Urothelium cell line (cell line): ENCODE data around the gene HHIPL1.

Experiments
- DNase-seq: peaks from one replicate; pipeline ENCODE4 v3.0.0; 2011; ENCODE audit warnings: low spot score, mixed read lengths
- FAIRE-seq: peaks from 2 replicates; lab custom pipeline; 2011; peaks lifted over from hg19 to GRCh38; lab: Jason Lieb, UNC

HHIPL1 gene

DNA sequence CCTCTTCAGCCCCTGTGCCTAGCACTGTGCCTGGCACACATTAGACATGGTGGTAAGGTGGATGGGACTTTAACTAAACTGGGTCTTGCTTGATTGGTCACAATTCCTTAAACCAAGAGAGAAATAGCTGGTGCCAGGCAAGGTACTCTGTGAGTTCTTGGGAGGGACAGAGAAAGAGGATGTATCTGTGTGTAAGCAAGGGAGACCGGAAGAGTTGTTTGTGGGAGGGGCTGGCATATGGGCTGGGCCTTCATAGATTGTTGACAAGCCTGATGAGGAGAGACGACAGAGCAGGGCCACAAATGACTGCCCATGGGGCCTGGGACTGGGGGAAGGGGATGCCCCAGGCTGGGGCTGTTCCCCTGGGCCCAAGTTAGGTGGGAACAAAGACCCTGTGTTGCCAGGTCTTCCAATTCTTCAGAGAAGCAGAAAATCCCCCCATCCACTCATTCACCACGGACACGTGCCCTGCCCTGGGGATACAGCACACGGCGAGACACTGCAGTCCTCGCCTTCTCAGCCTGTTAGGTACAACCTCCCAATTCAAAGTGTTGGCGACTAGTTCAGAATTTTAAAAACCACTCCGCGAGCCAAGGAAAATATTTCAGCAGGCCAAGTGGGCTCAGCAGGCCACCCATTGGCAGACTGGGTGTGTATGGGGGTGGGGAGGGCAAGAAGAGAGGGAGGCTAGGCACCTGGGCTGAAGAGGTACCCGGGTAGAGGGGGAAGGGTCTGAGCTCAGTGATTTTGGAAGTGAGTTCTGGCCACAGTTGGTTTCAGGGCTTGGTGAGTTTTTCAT is 27.8 kb downstream of the HHIPL1 start:
- DNase-seq: no peak
- FAIRE-seq: no peak

DNA sequence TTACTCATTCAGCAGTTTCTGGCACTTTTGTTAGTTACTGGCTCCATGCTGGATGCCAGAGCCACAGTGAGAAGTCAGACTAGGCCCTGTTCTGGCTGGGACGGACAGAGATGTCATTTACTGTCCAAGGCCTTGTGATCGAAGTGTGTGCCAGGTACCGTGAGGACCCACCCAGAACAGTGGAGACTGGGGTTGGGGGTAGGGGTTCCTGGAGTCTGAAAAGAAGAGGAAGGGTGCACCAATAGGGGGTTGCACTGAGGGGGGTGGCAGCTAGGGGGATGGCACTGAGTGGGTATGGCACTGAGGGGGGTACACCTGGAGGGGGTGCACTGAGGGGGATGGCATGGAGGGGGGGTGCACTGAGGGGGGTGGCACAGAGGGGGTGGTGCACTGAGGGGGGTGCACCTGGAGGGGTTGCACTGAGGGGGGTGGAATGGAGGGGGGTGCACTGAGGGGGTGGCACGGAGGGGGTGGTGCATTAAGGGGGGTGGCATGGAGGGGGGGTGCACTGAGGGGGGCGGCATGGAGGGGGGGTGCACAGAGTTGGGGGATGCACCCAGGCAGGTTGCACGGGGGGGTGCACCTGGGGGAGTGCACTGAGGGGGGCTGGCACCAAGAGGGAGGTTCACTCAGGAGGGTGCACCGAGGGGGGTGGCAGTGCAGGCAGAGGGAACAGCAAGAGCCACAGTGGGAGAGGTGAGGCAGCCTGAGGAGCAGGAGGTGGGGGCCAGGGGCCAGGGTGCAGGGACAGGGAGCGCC is 28.6 kb downstream of the HHIPL1 start:
- FAIRE-seq (no peak), DNase-seq (no peak)

DNA sequence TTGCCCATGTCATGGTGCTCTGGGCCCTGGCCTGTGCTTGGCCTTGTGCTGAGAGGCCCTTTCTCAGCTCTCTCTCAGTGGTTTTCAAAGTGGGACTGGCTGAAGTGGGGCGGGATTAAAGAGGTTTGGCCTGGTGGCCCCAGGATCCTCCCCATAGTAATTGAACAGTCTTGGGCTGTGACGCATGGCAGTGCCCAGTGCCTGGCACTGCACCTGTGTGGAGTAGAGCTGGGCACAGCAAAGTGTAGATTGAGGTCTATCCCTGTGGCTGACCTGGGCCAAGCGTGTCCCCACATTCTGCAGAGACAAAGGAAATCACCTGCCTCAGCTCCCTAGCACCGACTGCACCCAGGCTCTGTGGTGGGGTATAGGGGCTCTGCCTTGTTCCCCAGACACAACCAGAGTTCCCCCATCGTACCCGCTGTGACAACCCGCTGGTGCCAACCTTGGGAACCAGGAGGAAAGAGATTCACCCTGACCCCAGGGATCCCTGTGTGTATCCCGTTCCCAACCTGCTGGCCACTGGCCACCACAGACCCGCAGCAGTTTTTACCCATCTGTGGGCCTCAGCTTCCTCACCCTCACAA is 29.2 kb downstream of the HHIPL1 start:
- no peak for DNase-seq
- no peak for FAIRE-seq

DNA sequence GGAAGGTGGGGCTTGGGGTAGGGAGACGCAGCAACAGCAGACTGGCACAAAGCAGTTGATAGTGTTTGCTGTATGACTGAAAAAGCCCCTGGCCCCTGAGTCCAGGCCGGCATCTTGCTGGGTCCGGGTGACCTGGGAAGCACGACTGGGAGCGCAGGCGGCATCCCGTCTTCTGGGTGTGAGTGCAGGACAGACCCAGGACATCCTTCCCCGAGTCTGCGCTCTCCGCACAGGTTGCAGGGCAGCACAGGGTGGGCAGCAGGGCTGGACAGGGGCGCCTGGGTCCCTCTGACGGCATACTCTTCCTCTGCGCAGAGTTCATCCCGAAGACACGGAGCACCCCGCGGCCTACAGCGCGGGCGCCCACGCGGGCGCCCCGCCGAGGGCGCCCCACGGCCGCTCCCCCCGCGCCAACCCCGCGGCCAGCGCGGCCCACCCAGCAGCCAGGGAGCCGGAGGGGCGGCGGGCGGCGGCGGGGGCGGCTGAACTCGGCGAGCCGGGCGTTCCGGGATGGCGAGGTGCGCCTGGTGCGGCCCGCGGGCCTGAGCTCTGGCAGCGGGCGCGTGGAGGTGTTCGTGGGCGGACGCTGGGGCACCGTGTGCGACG is 29.9 kb downstream of the HHIPL1 start:
- no peak for DNase-seq
- no peak for FAIRE-seq

DNA sequence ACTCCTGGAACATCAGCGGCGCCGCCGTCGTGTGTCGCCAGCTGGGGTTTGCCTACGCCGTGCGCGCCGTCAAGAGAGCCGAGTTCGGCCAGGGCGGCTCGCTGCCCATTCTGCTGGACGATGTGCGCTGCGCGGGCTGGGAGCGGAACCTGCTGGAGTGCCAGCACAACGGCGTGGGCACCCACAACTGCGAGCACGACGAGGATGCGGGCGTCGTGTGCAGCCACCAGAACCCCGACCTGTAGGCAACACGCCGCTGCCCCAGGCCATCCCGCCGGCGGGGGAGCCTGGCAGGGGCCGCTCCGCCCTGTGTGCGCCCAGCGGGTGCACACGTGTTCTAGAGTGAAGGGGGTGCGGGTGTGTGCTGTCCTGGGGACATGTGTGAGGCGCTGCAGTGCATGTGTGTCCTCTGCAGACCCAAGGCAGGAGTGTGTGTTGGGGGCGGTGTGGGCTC is 30.5 kb downstream of the HHIPL1 start:
- DNase-seq (no peak), FAIRE-seq (no peak)

DNA sequence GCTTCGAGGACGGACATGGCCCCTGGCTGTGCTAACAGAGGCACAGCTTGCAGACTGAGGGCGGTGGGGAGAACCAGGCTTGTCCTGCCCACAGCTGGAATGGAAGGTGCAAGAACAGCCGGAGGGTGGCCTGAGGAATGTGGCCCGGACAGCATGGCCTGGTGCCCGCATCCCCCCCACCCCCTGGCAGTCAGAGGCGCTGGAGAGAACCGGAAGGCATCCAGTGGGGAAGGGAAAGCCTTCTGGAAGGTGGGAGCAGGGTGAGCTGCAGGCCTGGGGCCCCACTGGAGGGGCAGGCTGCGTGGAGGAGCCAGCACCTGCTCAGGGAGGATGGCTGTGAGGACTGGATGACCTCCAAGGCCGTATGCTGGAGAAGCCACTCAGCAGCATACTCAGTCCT is 31.0 kb downstream of the HHIPL1 start:
- FAIRE-seq: no peak
- no peak for DNase-seq

DNA sequence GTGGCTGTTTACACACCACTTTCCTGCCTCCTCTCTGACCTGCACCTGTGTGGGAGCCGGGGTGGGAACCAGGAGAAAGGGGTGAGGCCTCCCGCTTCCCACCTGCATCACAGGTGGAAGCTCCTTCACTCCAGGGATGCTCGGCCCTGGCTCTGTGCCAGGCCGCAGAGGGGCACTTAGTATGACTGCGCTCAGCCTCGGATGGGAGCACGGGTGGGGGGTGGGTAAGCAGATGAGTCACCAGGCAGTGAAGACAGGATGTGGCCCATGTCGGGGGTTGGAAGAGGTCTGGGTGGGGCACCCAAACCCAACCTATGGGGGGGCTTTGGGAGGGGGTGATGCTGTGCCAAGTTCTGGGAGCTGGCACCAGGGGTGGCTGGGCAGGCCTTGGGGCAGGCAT is 31.7 kb downstream of the HHIPL1 start:
- FAIRE-seq: no peak
- peak; percentile 64 for DNase-seq

DNA sequence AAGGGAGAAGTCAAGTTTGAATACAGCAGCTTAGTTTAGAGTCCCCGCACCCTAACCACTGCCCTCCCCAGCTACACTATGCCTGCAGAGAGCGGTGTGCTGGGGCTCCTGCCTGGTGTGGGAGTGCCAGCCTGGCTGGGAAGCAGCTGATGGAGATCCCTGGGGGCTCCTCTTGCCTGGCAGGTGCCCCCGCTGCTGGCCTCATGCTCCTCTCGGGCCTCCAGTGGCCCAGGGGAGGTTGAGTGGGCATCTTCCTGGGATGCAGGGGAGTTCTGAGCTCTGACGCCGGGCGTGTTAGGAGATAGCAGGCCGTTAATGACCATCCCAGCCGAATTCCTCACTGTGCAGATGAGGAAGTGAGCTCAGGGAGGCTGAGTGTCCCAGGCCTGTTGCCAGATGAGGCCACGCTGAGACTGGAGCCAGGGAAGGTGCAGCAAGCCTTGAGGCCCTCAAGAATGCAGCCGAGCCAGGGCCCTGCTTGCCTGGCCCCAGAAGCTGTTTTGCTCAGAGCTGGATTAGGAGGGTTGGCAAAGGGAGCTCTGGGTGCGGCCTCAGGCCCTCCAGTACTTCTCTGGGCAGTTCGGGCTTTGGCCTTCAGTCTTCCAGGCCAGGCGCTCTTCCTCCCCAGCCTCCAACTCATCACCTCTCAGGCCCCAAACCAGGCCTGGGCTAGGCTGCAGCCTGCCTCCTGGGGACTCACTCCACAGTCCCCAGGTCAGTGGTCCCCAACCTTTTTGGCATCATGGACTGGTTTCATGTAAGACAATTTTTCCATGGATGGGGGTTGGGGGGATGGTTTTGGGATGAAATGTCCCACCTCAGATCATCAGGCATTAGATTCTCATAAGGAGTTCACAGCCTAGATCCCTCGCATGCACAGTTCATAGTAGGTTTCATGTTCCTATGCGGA is 32.6 kb downstream of the HHIPL1 start:
- DNase-seq (peak; percentile 57), FAIRE-seq (no peak)

DNA sequence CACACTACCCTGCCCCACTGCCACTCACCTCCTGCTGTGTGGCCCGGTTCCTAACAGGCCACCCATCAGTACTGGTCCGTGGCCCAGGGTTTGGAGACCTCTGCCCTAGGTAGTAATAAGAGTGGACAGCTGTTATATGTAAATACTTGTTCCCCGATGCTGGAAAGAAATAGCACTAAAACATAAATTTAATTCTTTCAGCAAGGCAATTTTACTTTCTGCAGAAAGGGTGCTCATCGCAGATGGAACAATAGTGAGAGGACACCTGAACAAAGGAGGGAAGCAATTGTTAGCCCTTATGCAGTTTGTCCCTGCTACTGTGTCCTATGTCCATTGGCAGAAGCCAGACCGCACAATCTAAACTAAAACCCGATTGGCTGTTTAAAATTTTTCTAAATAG is 33.3 kb downstream of the HHIPL1 start:
- FAIRE-seq: no peak
- no peak for DNase-seq

DNA sequence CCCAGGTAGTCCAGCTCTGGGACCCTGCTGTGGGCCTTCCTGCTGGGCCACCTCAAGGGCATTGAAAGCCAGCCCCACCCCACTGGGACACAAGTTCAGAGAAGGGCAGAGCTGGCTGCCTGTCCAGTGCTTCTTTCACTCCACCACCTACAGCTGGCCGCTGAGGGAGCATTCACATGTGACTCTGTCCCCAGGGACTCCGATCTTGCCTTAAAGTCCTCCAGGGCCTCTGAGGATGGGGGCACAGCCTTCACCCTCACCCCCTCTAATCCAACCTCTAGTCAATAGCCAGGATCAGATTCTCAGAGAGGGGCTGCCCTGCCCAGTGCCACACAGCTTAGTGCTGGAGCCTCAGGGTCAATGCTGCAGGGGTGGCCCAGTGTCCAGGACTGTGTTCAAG is 34.2 kb downstream of the HHIPL1 start:
- no peak for DNase-seq

DNA sequence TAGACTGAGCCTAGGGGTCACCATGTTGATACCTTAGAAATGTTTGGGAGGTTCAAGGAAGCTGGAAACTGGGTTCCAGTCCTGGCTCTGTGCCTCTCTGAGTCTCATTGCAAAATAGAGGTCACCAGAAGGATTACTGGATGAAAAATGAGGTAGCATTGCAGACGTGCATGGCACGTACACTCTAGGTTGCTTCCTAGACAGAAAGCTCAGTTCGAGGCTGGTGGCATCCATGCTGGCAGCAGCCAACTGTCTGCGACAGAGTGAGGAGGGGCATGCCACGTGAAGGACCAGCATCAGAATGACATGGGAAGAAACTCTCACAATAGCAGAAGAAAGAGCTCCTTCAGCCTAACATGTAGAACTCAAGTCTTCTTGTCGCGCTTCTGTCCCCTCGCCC is 34.6 kb downstream of the HHIPL1 start:
- no peak for FAIRE-seq
- no peak for DNase-seq

More for the DNA sequence above, 34.2 kb downstream of the HHIPL1 start:
- no peak for FAIRE-seq

DNA sequence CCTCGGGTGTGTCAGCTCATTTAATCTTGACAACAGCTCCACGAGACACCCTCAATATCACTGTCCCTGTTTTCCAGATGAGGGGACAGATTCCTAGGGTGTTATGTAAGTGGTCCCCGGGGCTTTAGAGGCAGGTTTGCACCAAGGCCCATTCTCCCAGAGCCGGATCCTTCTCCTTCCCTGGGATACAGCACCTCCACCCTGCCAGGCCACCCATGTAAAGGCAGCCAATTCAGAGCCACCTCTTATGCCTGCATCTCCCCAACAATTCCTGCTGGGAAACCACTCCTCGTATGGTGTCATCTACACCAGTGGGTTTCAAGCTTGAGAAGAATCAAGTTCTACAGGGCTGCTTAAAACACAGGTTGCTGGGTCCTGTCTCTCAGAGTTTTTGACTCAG is 35.1 kb downstream of the HHIPL1 start:
- FAIRE-seq (no peak), DNase-seq (no peak)

DNA sequence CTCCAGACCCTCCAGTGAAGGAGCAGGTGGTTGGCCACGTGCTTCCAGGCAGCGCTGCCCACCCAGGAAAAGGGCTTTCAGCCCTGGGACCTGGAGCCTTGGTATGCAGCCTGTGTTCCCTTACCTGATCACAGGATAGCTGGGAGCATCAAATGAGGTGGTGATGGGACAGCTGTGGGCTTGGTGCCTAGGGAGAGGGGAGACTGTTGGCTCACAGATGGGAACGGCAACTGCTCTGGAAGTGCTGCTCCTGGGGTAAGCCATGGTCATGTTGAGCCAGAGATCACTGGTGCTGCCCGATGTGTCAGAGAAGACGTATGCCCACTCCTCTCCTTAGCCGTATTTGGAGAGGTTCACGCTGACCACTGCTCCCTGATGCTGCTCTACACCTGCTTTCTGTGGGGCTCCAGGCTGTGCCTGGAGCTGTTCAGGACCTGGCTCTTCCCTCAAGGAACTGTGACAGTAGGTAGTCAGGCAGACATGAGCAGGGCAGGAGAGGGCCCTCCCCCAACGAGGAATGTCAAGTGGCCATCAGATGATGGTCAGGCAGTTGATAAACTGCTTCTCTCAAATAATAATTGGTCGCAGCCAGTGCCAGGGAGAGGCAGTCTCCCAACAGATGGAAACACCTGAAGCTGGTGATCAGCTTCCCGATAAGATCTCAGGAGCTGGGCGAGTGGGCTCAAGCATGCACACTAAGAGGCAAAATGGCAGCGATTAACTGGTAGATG is 36.3 kb downstream of the HHIPL1 start:
- DNase-seq: no peak
- FAIRE-seq: no peak

DNA sequence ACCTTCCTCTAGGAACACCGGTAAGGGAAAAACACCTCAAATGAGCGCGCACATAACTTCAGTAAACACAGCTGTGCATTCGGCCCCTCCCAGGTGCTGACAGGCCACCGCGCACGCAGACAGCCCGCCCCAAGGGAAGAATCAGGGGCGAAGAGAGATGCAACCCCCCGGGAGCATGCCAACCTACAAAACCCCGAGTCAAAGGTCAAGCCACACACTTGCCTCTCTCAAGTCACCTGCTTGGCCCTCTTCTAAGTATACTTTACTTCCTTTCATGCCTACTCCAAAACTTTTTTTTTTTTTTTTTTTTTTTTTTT is 36.9 kb downstream of the HHIPL1 start:
- DNase-seq (no peak), FAIRE-seq (no peak)

DNA sequence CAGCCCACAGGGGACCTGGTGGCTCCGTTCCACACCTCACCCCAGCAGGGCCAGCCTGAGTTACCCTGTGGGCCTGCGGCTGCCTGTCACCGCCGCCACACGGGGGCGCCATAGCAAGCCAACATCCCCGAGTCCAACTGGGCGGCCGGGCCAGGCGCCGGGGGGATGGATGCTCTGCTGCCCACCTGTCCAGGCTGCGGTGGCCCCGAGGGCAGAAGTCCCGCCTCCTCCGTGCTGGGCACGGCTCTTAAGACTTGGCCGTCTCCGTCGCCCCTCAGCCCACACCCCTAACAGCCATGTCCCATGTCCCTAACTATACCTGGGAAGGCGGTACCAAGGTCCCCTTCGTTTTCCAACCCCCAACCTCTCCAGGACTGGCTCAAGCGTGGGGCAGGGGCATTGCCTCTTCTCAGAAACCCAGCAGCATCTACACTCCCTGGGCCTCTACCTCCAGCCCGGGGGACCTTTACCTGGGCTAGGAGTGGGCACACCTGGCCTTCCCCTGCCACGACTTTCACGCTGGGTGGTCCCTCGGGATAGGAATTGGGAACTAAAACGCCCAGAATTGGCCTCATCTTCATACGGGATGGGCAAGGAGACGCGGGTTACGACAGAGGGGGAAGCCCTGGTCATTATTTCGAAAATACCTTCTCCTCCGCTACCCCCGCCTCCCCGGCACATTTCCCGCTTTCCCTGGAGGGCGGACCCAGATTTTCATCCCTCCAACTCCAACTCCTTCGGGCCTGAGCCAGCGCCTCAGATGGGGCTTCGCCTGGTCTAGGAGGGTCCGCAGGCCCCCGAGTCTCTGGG is 38.1 kb downstream of the HHIPL1 start:
- FAIRE-seq (no peak), DNase-seq (peak; percentile 76)

DNA sequence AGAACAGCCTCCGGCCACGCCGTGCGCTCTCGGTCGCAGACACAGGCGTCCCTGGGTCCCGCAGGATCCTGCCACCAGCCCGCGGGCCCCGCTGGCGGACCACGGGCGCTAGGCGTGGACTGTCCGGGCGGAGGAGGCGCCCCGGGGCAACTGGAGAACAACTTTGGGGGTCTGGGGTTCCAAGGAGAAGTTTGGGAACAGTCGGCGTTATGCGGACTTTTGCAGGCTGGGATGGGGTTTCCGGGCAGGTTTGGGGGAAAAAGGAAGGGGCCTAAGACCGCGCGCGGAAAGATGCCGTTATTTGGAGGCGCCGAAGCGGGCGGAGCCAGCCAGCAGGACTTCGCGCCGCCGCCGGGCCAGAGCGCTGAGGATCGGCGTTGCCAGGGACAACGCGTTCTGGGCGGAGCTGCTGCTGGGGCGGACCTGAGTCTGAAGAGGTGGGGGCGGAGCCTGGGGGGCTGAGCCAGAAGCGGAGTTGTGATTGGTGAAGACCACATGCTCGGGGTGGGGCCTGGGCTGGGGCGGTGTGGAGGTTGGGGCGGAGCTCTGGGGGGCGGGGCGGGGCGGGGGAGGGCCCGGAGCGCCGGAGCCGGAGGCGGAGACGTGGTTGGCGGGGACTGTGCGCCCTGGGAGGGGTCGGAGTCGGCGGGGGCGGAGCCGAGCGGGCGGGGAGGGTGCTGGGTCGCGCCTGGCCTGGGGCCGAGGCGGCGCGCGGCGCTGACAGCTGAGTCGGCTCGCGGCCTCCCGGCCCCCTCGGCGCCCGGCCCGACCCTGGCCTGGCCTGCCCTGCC is 38.9 kb downstream of the HHIPL1 start, which contains the start of gene CYP46A1:
Gene CYP46A1, plus strand, starts transcription at position 680 of the 791 bp plus-strand sequence. CDS start 120 bp downstream, outside the sequence.
- peak; percentile 88 for FAIRE-seq
- DNase-seq: peak; percentile 97

DNA sequence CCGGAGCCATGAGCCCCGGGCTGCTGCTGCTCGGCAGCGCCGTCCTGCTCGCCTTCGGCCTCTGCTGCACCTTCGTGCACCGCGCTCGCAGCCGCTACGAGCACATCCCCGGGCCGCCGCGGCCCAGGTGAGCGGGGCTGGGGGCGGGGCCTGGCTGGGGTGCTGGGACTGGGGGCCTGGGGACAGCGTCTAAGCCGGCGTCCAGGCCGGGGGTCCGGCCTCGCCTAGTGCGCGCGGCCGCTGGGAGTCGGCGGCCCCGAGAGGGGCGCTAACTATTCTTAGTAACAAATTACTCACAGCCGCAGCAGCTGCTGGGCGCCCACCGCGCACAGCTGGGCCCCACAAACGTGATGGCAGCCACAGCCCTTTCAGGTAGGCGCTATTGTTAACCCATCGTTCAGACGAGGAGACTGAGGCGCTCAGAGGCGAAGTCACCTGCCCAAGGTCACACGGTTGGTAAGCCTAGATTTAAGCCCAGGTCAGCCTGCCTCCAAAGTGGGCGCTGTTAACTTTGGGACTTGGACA is 39.5 kb downstream of the HHIPL1 start:
- no peak for DNase-seq
- FAIRE-seq: no peak

DNA sequence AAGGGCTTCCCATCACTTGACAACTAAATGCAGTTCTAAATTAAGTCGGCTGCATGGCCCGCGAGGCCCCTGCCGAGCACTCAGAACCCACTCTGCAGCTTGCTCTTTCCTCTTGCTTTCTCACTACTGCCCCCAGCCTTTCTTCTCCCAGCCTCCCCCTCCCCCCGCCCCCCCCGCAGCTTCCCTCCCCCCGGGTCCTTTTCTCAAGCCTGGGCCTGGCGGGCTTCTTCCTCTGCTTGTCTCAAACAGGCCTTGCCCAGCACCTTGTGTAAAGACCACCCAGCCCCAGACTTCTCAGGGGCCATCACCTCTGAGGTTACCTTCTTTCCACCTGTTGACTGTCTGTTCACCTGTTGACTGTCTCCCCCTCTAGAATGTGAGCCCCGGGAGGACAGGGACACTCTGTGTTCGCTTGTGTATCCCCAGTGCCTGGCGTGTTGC is 40.2 kb downstream of the HHIPL1 start:
- no peak for FAIRE-seq

More for the DNA sequence above, 40.2 kb downstream of the HHIPL1 start:
- DNase-seq: no peak
